Spinal cord (tissue), 10 donors: Measurements from ENCODE around the gene MYORG. TPM values are rescaled to one million over a fixed set of nuclear protein-coding genes. Genes with fewer than 3 reads are reported as not detected.
"Not testable (repeated sequence)": the region's sequence is repeated elsewhere in the genome, so short reads cannot be mapped to it uniquely, and the experiment has no call there.

Source experiments
- DNase-seq, 6 donors: peaks; one replicate each; pipeline versions ENCODE4 v3.0.0 to v3.0.0-alpha.2; 2013 to 2015; ENCODE audit warnings: low spot score in 6 of 6, low read depth in 4 of 6
- H3K27ac ChIP-seq: one replicate; pipeline ENCODE4 v1.5.1; 2013; ENCODE audit warnings: low read depth, low read length, control low read depth
- H3K27me3 ChIP-seq: one replicate; pipeline ENCODE4 v1.6.1; 2013; ENCODE audit warnings: low read length; ENCODE audit not compliant: control insufficient read depth, insufficient read depth
- H3K36me3 ChIP-seq: one replicate; pipeline ENCODE4 v1.6.1; 2013; ENCODE audit warnings: low read length; ENCODE audit not compliant: control insufficient read depth, insufficient read depth
- H3K4me1 ChIP-seq: one replicate; pipeline ENCODE4 v1.6.1; 2013; ENCODE audit warnings: low read length; ENCODE audit not compliant: control insufficient read depth, insufficient read depth
- H3K4me3 ChIP-seq: one replicate; pipeline ENCODE4 v1.5.1; 2013; ENCODE audit warnings: low read depth, low read length, control low read depth
- H3K9me3 ChIP-seq: one replicate; pipeline ENCODE4 v1.6.1; 2013; ENCODE audit warnings: low read length; ENCODE audit not compliant: control insufficient read depth, insufficient read depth
- WGBS: methylation state at CpG from one replicate; pipeline ENCODE4 v1.1.5; 2013; ENCODE audit warnings: missing lambda C conversion rate; ENCODE audit not compliant: insufficient coverage; 5-methylcytosine and 5-hydroxymethylcytosine counted together
- polyA plus RNA-seq, 2 donors: library from polyadenylated mRNA; unstranded; fragments of 120-200 nt; gene quantifications; one replicate each; pipeline ENCODE4 v1.2.1, GENCODE V29; 2013; ENCODE audit not compliant: insufficient read length in 2 of 2
- total RNA-seq, 2 donors: library from RNA; depleted of rRNA in 1 of 2; stranded (reverse); fragments of 120-200 nt in 1 of 2; fragments of >200 nt in 1 of 2; gene quantifications; one replicate each; pipeline versions ENCODE4 v1.2.3 to v1.2.4, GENCODE V29; 2013 to 2014
- donor health status: healthy.

MYORG gene
- total and polyA plus RNA-seq, 4 donors, result 8.6 to 36.2 (median 18.4) TPM

DNA sequence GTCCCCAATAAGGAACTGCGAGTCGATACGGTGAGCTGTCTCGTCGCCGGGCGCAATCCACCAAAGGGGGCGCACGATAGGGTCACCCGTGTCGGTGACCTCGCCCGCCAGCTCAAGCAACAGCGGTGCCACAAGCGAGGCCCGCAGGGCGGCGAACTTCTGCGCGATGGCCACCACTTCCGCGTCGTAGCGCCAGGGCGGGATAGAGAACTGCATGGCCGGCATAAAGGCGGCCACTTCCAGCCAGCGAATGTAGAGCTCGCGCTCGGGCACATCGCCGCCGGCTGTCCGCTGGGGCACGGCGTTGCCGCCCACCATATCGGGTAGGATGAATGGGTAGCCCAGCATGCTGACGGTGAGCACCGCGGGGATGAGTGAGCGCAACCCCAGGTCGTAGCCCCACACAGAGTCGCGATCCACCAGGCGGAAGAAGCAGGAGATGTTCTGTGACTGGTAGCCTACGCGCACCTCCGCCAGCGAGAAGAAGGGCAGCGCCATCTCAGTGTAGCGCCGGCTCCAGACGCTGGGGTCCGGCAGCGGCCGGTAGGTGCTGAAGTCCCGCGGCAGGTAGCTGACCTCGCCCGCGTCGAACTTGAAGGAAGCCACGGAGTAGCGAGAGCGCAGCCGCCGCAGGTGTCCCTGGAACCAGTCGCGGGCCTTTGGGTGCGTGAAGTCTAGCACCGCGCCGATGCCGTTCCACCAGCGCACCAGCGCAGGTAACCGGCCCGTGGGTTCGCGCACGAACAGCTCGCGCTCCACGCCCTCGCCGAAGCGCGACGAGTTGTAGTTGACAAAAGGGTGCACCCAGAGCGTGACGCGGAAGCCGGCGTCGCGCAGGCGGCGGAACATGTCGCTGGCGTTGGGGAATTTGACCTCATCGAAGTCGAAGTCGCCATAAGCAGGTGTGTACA lies 5.5 kb downstream of the MYORG start:
- H3K9me3 ChIP-seq, result peaks cover 3% of the 10 kb centered on the region
- peaks cover 32% of the 10 kb centered on the region for H3K36me3 ChIP-seq
- peak in 1 of 6 donors; percentile 12 for DNase-seq
- no peak overlapping the region for H3K27ac ChIP-seq
- WGBS, result 43% methylated on average over 105 of the region's 105 CpGs
- peaks cover 29% of the 10 kb centered on the region for H3K4me1 ChIP-seq
- H3K27me3 ChIP-seq, result peaks cover 17% of the 10 kb centered on the region
- peak overlapping the region; percentile 16 for H3K4me3 ChIP-seq

DNA sequence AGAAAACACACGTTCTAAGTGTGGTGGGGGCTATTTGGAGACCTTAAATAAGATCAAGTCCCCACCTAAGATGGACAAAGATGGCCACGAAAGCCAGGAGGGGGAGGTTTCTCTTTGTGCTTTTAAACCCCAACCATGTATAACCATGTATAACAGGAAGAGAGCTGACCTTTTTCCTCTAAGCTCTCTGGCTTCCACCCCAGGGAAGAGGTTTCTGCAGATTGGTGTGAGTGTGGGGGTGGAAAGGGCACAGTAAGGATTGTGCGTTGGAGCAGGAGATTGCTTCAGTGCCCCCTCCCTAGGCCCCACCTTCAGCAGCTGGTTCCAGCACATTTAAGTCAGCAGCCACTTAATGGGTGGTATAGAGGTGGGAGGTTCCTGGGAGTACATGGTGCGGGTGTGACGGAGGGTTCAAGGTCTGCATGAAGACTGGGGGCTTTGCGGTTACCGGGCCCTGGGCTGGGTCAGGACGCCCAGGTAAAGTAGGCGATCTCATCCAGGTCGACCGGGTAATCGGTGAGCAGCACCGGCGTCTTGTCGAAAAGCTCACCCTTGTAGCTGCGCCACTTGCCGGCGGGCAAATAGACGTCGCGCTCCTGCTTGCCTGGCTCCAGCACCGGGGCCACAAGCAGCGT lies 6.2 kb downstream of the MYORG start:
- Histone ChIP-seq H3K27me3 (peaks cover 17% of the 10 kb centered on the region), H3K4me1 (peaks cover 23% of the 10 kb centered on the region), H3K9me3 (peaks cover 3% of the 10 kb centered on the region), H3K4me3 (peak overlapping the region; percentile 16), H3K27ac (no peak overlapping the region), H3K36me3 (peaks cover 32% of the 10 kb centered on the region)
- 50% methylated on average over 20 of the region's 23 CpGs for WGBS
- DNase-seq, result no peak

DNA sequence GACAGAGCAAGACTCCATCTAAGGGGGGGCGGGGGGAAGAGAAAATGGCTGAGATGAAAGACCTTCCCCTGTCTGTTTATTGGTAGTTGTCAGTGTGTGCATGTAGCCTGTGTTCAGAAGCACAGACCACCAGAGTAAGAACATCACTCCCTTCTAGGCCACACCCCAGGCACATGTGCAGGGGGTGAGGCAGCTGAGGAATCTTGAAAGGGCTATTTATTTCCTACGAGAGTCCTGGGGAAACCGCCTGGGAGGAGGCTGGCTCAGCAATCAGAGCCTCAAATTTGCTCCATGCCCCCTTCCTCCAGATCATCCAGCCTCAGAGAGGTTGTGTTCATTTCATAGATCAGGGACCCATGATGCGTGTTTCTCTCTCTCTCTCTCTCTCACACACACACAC lies 7.1 kb downstream of the MYORG start:
- no peak overlapping the region for H3K4me3 ChIP-seq
- WGBS, result 86% methylated on average over 1 of the region's 4 CpGs
- no peak overlapping the region for H3K27ac ChIP-seq
- peaks cover 19% of the 10 kb centered on the region for H3K4me1 ChIP-seq
- H3K9me3 ChIP-seq, result peaks cover 3% of the 10 kb centered on the region
- H3K27me3 ChIP-seq, result peaks cover 17% of the 10 kb centered on the region
- no peak for DNase-seq
- H3K36me3 ChIP-seq, result peaks cover 32% of the 10 kb centered on the region

DNA sequence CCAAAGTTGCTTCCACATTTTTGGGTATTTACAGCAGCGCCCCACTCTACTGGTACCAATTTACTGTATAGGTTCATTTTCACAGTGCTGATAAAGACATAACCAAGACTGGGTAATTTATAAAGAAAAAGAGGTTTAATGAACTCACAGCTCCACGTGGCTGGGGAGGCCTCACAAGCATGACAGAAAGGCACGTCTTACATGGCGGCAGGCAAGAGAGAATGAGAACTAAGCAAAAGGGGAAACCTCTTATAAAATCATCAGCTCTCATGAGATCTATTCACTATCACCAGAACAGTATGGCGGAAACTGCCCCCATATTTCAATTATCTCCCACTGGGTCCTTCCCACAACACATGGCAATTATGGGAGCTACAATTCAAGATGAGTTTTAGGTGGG lies 7.9 kb downstream of the MYORG start:
- 100% methylated on average over 3 of the region's 5 CpGs for WGBS
- DNase-seq, H3K4me3 ChIP-seq, H3K27ac ChIP-seq, H3K9me3 ChIP-seq: not testable (repeated sequence)
- Histone ChIP-seq H3K36me3 (peaks cover 32% of the 10 kb centered on the region), H3K27me3 (peaks cover 17% of the 10 kb centered on the region), H3K4me1 (peaks cover 20% of the 10 kb centered on the region)

DNA sequence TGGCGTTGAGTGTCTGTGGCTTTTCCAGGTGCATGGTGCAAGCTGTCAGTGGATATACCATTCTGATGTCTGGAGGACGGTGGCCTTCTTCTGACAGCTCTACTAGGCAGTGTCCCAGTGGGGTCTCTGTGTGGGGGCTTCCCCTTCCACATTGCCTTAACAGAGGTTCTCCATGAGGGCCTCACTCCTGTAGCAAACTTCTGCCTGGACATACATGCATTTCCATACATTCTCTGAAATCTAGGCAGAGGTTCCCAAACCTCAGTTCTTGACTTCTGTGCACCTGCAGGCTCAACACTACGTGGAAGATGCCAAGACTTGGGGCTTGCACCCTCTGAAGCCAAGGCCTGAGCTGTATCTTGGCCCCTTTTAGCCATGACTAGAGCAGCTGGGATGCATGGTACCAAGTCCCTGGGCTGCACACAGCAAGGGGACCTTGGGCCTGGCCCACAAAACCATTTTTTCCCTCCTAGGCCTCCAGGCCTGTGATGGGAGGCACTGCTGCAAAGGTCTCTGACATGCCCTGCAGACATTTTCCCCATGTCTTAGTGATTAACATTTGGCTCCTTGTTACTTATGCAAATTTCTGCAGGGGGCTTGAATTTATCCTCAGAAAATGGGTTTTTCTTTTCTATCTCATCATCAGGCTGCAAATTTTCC lies 8.8 kb downstream of the MYORG start:
- H3K4me1 ChIP-seq, result peaks cover 20% of the 10 kb centered on the region
- WGBS, result 100% methylated on average over 3 of the region's 3 CpGs
- H3K27me3 ChIP-seq, result peaks cover 17% of the 10 kb centered on the region
- H3K9me3 ChIP-seq, DNase-seq, H3K27ac ChIP-seq, H3K4me3 ChIP-seq: not testable (repeated sequence)
- H3K36me3 ChIP-seq, result peaks cover 29% of the 10 kb centered on the region

DNA sequence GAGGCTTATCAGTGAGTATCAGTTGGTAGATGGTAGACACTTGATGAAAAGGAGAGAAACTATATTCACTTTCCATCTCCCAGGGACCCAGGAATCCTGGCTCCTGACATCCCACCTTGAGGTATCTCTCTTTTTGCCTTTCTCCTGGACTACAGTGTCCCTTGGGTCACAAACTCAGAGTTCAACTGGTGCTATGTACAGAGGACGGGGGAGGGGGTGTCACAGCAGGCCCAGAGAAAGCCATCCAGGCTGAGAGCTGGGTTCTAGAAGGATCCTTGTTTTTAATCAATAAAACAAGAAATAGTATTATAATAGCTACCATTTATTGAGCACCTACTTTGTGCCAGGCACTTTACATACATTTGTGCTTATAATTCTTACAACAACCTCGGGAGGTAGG lies 10.3 kb downstream of the MYORG start:
- no peak overlapping the region for H3K4me3 ChIP-seq
- no CpG with 5 or more reads among the region's 2 CpGs for WGBS

DNA sequence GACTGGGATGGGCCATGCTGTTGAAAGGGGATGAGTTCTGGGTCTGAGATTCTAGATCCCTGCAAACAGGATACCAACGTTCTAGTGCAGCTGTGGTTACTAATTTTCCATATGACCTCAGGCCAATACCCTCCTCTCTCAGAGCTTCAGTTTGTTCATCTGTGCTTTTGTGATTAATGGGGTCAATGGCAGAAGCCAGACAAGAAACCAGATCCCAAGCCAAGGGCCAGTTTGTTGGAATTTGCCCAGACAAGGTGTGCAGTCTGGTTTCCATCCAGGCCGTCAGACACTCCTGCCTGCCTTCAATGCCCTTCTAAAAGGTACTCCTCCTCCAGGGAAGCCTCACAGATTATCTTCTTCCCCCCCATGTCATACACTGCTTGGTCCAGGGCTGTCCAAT lies 11.4 kb downstream of the MYORG start:
- H3K9me3 ChIP-seq, result no peaks in the 10 kb centered on the region
- WGBS, result 100% methylated on average over 1 of the region's 2 CpGs
- no peak overlapping the region for H3K4me3 ChIP-seq
- no peak for DNase-seq
- no peak overlapping the region for H3K27ac ChIP-seq
- H3K27me3 ChIP-seq, result no peaks in the 10 kb centered on the region
- peaks cover 5% of the 10 kb centered on the region for H3K4me1 ChIP-seq
- peaks cover 4% of the 10 kb centered on the region for H3K36me3 ChIP-seq

More for the DNA sequence above, 10.3 kb downstream of the MYORG start:
- H3K27ac ChIP-seq, result no peak overlapping the region
- no peaks in the 10 kb centered on the region for H3K9me3 ChIP-seq
- H3K4me1 ChIP-seq, result peaks cover 15% of the 10 kb centered on the region
- DNase-seq, result no peak
- peaks cover 5% of the 10 kb centered on the region for H3K27me3 ChIP-seq
- H3K36me3 ChIP-seq, result peaks cover 14% of the 10 kb centered on the region

DNA sequence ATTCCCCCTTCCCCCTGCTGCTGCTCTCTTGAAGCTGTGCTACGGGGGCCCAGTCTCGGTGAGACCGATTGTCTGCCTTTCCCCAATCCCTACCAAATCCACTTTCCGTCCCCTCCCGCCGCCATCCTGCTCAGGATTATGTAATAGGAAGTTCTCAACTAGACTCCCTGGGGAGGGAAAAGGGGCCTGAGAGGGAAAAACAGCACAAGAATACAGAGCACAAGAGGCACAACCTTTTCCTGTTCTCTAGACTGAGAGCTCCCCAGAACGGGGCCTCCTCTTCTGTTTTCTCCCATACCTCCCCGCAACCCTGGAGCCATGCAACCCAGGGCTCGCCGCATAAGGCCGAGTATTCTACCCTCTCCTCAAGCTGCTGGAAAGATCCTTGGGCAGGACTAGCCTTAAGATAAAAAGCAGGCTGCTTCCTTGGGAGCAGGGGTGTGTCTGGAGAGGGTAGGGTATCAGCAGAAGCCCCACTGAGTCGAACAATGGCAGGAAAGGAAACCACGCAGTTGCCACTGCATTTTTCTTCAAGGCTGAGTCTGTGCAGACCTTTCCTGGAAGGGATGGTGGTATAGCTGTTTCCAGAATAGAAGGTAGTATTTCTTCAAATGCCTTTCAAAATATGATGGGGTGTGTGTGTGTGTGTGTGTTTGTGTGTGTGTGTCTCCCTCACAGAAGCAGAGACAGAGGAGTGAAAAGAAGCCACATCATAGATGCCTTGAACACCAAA lies 12.9 kb downstream of the MYORG start:
- peaks cover 4% of the 10 kb centered on the region for H3K4me1 ChIP-seq
- 24% methylated on average over 3 of the region's 13 CpGs for WGBS
- no peaks in the 10 kb centered on the region for H3K27me3 ChIP-seq
- H3K36me3 ChIP-seq, result no peaks in the 10 kb centered on the region
- H3K27ac ChIP-seq, result peak overlapping the region; percentile 12
- no peak overlapping the region for H3K4me3 ChIP-seq
- peak in 2 of 6 donors; percentile 6 to 38 for DNase-seq
- H3K9me3 ChIP-seq, result no peaks in the 10 kb centered on the region

DNA sequence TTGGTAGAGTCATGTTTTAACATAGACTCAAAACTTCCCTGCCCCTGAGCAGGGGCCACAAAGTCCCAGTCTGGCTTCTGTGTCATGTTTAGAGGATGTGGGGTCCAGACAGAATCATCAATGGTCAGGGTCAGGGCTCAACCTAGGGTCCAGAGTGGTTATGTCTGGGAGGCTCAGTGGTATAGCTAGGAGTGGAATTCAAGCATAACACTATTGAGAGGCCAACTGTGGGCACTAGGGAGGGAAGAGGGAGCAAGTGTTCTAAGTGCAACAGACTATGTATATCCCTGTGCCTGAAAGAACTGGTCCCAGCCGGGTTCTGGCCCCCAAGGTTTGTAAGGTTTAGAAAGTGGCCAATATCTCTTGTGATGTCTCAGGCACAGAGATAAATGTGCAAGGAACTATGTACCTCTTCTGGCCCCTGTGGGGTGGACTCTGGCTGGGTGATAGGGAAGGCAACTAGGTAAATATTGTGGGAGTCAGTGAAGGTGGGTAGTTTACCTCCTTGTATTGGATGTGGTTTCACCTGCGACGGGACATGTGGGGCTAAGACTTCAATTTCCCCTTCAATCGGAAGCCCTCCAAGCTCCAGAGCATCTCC lies 14.0 kb downstream of the MYORG start:
- Histone ChIP-seq H3K4me3 (no peak overlapping the region), H3K27me3 (no peaks in the 10 kb centered on the region), H3K27ac (no peak overlapping the region), H3K9me3 (no peaks in the 10 kb centered on the region), H3K4me1 (peaks cover 4% of the 10 kb centered on the region), H3K36me3 (no peaks in the 10 kb centered on the region)
- 94% methylated on average over 2 of the region's 4 CpGs for WGBS
- no peak for DNase-seq
